Activated CD8-positive, alpha-beta memory T cell treated with anti-CD3 and anti-CD28 coated beads for 1 hour (primary cell): ENCODE data around the gene SPINDOC.
"Not testable (repeated sequence)": the region's sequence is repeated elsewhere in the genome, so short reads cannot be mapped to it uniquely, and the experiment has no call there.

Source experiments
- DNase-seq, 2 donors: peaks; one replicate each; pipeline ENCODE4 v3.0.0-alpha.2; 2020; ENCODE audit warnings: low read depth in 1 of 2; ENCODE audit errors: extremely low read depth in 1 of 2

The SPINDOC gene, protein sequence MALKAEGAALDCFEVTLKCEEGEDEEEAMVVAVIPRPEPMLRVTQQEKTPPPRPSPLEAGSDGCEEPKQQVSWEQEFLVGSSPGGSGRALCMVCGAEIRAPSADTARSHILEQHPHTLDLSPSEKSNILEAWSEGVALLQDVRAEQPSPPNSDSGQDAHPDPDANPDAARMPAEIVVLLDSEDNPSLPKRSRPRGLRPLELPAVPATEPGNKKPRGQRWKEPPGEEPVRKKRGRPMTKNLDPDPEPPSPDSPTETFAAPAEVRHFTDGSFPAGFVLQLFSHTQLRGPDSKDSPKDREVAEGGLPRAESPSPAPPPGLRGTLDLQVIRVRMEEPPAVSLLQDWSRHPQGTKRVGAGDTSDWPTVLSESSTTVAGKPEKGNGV

DNA sequence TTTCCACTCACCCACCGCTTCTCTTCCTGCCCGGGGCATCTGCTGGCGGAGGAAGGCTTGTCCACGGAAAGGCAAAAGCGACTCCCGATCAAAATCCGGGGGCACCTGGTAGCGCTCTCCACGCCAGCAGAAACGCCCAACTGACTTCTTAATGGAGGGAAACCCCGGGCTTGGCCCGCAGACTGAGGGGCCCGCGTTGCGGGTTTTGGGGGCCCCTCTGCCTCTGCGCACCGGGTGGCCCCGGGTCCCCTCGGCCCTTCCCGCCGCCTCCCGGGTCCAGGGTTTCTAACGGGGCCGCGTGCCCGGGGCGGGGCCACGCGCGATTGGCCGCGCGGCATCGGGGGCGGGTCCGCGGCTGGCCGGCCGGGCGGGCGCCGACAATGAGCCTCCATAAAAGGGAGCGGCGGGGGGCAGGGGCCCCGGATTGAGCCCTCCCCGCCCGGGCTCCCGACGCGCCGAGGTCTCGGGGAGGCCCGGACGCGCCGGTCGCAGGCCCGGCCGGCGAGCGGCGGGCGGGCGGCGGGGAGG lies at the start of gene SPINDOC:
Gene SPINDOC, plus strand, starts transcription at position 422 of the 528 bp plus-strand sequence. CDS start 231 bp downstream, outside the sequence.
- peak in 1 of 2 donors; percentile 57 for DNase-seq

DNA sequence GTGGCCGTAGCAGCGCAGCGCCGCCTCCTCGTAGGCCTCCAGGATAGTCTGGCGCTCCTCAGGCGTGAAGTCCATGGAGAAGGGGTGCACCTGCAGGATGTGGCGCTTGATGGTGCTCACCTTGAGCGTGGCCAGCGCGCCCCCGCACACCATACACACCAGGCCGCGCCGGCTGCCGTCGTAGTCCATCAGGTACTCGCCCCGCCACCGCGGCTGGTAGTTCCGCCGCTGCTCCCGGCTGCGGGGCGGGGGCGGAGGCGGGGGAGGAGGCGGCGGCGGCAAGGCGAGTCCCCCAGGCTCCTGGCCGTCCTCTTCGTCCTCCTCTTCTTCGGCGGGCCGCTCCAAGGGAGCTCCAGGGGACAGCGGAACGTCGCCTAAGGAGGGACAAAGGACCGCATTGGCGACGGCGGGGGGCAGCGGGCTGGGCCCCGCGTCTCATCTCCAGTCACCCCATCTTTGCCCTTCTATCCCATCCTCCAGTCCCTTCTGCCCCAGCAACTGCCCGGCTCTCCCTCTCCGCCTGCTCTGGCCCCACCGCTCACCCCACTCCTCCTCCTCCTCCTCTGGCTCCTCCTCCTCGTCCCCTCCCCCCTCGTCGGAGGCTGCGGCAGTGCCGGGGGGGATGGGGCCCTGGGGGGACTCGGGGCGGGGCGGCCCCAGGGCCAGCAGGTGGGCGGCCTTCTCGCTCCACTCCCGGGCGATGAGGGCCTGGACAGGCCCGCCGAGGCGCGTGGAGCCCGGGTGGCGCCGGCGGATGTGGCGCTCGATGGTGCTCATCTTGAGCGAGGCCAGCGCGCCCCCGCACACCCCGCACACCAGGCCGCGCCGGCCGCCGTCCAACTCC lies 49.5 kb upstream of the SPINDOC start:
- no peak for DNase-seq

DNA sequence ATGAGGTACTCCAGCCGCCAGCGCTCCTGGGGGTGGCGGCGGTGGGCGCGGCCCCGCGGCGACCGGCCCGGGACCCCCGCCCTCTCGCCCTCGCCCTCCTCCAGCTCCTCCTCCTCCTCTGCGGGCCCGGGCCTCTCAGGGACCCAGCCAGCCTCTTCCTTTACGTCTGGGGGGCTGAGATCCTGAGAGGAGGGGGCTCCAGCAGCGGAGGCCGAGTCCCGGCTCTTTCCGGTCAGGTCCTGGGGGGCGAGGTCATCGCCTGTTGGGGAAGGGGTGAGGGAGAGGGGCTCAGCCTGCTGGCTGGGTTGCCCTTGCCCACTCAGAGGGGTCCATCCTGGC lies 48.9 kb upstream of the SPINDOC start:
- no peak for DNase-seq

DNA sequence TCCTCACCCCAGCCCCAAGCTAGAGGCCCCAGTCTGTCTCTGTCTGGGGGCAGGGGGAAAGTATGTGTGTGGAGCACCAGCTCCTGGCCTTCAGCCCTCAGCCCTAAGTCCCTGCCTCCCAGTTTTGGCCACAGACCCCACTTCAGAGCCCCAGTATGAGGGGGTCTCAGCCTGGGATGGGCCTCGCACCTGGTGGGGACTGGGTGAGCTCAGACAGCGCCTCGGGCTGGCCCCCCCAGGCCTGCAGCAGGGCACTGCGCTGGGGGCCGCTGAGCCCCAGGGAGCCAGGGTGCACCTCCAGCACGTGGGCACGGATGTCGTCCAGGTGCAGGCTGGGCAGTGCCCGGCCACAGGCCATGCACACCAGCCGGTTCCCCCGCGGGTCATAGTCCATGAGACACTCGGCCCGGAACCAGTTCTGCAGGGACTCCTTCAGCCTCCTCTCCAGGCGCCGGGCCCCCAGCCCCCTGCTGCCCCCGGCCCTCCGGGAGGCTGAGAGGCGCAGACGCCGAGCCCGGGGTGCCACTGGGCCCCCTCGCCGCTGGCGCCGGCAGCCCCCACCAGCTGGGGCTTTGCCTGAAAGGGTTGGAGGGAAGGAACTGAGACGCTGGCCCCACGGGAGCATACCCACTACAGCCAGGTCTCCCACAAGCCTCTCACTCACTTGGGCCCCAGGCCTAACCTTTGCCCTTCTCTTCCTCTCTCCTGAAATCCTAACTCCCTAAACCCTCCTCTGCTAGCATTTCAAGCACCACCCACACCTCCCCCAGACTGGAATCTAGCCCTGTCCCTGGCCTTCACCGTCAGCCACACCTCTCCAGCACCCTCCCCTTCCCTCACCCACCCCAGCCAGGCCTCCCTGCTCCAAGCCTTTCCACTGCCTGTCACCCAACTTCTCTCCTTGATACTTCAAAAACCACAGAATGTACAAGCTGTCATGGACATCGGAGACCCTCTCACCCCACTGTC lies 48.3 kb upstream of the SPINDOC start:
- no peak for DNase-seq

DNA sequence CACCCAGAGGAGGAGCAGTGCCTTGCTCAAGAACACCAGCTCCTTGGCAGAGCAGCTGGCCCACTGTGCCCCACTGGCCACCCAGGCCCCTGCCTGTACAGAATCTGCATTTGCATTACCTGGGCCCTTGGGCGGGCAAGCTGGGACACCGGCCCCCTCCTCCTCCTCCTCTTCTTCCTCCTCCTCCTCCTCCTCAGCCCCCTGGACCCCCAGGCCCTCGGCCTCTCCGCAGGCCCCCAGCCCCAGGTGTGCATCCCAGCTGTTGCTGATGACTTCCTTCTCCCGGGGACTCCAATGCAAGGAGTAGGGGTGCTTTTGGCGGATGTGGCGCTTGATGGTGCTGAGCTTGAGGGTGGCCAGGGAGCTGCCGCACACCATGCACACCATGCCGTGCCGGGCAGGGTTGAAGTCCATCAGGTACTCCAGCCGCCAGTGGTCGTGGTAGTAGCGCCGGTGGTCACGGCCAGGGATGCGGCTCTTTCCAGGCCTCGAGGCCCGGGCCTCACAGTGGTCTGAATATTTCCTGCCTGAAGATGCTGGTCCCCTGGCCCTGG lies 47.5 kb upstream of the SPINDOC start:
- DNase-seq, result no peak

DNA sequence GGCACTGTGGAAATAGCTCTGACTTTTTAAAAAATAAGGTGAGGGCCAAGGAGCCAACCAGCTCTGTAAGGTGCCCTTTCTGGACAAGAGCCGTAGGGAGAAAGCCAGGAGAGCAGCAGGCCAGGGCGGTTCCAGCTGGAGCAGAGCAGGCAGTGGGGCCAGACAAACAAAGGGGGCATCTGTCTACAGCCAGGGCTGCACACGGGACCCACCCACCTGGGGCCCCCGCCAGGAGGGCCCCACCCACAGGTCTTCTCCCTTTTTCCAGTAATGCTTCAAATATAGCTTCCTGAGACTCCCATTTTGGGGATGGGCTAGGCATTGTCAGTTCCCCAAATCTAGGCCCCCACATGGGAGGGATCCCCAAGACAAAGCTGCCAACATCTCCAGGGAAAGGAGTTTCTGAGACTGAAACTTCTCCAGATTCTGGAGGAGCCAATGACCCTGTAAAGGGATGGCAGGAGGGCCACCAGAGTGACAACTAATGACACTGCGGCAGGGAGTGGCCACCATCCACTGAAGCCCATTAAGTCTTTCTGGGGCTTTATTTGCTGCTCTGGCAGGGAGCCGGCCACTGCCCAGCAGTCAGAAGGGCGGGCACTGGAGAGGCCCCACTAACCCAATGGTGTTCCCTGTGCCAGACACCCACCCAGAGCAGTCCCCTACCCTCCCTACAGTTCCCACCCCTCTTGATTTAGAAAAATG lies 46.6 kb upstream of the SPINDOC start:
- no peak for DNase-seq

DNA sequence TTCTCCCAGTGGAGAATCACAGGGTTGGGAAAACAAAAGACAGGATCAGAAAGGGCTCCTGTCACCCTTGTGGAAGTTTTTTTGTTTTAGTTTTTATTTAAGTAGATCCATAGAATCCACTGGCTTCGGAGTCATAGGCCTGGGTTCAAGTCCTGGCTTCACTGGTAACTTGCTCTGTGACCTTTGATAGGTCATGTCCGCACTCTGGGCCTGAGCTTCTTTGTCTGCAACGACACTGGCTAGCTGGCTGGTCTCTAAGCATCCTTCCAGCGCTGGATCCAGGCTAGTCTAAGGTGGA lies 46.0 kb upstream of the SPINDOC start:
- DNase-seq, result no peak

DNA sequence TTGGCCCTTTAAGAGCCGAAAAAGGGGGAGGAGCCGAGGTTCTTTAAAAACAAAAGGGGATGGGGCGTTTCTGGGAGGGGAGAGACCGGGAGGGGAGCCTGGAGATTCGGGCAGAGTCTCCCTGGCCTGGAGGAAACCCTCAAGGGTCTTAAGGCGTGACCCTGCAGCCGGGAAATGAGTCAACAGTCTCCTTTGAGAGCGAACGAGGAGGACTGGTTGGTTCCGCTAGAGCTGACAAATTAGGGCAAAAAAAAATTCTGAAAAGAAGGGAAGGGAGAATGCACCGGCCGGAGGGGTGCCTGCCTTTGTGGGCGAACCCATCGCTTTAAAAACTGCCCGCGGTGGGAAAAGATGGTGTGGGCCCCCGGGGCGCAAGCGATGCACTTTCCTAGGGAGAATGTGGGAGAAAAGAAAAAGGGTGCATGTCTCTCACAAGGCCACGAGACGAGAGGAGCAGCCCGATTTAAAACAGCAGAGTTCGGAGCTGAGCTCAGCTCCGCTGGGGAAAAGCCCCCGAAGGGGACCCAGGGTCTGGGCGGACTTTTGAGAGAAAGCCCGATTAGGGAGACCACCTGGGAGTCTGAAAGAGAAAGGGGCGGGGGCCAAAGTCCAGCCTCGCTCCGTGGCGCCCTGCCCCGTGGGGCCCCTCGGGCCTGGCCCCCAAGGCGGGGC lies 45.6 kb upstream of the SPINDOC start:
- DNase-seq, result no peak

DNA sequence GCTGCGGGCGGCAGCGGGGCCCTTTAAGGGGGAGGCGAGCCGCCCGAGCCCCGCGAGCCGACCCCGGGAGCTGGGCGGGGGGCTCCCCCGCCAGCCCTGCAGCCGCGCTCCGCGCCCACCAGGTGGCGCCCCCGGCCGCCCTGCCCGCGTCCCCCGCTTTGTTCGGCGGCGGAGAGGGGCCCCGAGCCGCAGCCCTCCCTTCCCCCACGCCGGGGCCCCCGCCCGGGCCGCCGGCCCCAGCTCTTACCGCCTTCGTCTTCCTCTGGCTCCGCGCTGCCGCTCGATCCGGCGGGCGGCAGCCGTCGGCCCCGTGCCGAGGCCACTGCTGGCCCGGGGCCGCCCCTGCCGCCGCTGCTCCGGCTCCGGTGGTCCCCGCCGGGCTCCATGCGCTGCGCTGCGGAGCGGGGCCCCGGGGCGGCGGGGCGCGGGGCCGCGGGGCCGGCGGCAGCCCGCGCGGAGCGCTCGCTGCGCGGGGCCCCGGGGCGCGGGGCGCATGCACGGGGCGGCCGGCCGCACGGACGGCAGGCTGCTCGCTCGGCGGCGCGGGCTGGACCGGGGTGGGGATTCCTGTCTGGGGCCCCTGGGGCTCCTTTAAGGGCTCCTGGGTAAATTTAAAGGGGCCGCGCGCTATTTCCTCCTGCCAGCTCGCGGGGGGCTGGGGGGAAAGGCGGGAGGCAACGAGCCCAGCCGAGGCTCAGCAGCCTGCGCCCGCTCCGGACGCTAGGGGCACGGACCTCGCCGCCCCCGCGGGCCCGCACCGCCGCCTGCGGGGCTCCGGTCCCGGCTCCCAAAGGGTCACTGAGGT lies 44.8 kb upstream of the SPINDOC start, which contains the start of gene ZFTA:
Gene ZFTA, minus strand, starts transcription at position 539 of the 805 bp plus-strand sequence. Its CDS starts 153 bp downstream, at position 386.
- peak in 1 of 2 donors; percentile 55 for DNase-seq

DNA sequence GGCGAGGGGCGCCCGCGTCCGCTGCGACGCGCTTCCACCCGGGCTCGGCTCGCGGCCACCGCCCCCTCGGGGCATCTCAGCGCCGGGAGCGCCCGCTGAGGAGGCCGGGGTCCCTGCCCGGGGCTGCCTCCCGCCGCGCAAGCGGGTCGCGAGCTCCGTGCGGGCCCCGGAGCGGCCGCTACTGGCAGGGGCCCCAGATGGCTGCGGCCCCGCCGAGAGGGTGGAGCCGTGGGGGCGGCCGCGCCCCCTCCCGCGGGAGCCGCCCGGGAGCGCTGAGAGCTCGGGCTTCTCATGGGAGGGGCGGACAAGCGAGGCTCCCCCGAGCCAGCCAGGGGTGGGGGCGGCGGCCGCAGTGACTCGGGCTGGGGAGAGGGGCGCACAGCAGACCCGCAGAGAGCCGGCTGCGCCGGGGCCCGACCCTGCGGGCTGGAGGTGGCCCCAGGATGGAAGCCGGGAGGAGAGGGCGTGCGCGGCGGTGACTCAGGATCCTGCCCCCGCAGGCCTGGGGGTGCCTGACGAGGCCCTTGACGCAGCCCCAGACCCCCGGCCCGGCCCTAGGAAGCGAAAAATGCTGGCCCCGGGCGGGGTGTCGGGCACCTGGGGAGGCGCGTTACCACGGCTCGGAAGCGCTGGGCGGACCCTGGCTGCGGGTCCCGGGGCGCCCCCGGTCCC lies 44.1 kb upstream of the SPINDOC start:
- DNase-seq, result no peak

DNA sequence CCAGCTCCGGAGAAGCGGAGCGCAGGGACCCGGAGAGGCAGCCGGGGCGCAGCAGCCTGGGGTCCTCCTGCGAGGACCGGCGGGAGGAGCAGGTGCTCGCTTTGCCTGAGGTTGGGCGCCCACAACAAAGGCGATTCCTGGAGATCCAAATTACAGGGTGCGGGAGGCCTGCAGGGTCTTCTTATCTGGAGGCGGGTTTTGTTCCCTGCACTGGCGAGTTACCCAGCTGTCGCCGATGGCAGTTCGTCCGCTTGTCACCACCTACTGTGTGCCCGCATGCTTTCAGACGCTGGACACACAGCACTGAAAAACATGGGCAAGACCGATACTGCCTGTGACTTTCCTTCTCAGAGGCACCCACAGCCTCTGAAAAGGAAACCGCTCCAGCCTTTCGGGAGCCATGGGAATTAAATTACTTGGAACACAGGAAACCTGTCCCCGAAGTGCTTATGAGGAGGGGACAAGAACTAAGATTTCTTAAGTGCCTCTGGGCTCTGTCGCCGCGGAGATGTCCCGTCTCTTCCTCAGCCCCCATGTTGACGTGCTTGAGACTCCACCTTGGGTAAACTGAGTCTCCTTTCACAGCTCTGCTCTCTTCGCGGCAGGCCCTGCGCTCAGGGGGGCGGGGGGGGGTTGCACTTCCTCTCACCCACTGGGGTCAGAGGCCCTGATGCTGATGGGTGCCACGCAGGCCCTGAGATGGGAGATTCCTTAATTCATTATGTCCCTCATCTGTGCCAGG lies 43.4 kb upstream of the SPINDOC start:
- no peak for DNase-seq

DNA sequence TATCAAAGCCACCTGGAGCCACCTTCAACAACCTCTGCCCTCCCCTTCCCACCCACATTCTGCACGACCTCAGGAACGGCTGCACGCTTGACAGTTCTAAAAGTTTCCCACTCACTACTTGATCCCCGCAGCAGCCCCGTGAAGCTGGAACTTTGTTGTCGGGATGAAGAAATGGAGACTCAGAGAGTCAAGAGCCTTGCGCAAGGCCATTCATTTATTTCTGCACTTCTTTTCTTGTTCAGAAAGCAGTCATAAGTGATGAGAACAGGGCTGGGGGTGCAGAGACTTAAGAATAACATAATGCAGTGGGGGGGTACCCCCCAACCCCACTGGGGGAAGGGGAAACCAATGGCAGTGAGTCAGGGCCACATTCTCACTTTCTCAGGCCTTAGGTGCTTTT lies 42.5 kb upstream of the SPINDOC start:
- no peak for DNase-seq

DNA sequence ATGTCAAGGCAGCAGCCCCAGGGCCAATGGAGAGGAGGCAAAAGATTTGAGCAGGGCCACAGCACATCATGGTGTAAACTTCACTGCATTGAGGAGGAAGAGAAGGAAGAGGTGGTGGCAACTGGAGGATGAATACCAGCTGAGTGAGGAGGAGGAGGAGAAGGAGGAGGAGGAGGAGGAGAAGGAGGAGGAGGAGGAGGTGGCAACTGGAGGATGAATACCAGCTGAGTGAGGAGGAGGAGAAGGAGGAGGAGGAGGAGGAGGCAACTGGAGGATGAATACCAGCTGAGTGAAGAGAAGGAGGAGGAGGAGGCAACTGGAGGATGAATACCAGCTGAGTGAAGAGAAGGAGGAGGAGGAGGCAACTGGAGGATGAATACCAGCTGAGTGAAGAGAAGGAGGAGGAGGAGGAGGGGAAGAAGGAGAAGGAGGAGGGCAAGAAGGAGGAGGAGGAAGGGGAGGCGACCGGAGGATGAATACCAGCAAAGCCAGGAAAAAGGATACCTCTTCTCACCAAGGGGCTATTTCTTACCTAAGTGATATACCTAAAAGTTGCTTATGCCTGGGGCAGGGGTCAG lies 41.4 kb upstream of the SPINDOC start:
- not testable (repeated sequence) for DNase-seq

DNA sequence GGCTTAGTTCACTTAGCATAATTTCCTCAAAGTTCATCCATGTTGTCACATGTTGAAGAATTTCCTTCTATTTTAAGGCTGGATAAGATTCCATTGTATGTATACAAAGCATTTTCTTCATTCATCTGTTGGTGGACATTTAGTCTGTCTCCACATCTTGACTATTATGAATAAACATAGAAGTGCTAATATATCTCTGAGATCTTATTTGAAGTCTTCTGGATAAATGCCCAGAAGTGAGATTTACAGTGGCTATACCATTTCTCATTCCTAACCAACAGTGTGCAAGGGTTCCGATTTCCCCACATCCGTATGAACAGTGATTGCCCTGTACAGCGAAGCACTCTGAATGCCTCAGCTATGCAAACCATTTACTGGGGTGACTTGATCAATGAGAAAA lies 38.1 kb upstream of the SPINDOC start:
- DNase-seq, result no peak

DNA sequence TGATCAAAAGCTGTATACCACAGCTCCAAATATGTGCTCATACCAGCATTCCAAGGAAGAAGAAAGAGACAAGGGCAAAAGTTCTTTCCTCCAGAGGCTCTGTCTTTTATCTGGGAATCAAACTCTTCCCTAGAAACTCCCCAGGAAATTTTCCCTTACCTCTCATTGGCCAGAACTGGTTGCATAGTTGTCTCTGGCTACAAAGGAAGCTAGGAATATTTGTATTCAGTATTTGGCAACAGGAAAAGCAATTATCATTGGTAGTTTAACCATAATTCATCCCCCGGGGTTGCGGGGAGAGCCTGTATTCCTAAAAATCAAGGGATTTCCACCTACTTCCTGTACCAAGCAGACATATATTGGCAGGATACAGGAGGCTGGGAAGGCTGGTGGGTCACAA lies 34.2 kb upstream of the SPINDOC start:
- DNase-seq, result no peak

DNA sequence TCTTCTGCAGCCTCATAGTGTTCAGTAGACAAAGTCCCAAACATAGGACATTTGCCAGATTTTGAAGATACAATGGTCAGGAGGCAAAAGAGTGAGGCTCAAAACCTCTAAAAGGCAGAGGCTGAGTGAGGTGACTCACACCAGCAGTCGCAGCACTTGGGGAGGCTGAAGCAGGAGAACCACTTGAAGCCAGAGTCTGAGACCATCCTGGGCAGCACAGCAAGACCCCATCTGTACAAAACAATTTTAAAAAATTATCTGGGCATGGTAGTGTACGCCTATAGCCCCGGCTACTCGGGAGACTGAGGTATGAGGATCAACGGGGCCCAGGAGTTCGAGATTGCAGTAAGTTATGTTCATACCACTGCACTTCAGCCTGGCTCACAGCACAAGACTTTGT lies 30.5 kb upstream of the SPINDOC start:
- DNase-seq, result no peak
